OCI-LY3 (cell line): ENCODE data around the gene MACF1.

Experiments used
- CTCF ChIP-seq: fragments of 200-600, 300-600 bp; sonication (generic); IDR thresholded peaks from 2 replicates; pipeline ENCODE4 v1.5.1; 2014; ENCODE audit warnings: antibody characterized with exemption, low read length, low read depth
- EZH2phosphoT487 ChIP-seq: fragments of 200-600 bp; shearing (Covaris generic); IDR thresholded peaks from 2 replicates; pipeline ENCODE4 v1.6.1; 2018; ENCODE audit warnings: antibody characterized with exemption, mixed run types, low read depth

DNA sequence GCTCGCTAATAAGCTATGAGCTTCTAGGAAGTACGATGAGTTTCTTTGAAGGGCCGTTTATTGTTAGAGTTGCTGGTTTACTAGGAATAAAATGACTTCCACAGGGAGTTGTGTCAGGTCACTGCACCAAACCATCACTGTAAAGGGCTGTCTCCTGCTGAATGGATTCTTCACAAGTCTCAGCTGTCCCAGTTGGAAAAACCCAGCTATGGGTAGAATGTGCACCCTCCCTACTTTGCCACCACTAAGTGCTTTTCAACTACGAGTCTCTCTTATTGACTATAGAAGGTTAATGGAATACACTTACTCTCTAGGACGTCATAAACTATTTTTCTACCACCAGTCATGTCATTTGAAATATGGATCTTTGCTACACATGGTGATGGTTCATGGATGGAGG lies 192.2 kb downstream of the MACF1 start:
- TF ChIP-seq CTCF (no peak), EZH2phosphoT487 (no peak)
